Measurements from ENCODE around the gene PIM1. TPM values are rescaled to one million over a fixed set of nuclear protein-coding genes. Genes with fewer than 3 reads are reported as not detected.

PIM1 gene
- total and polyA plus RNA-seq, 9 of the 15 experiments (the other 6 are each of a cell fraction or from before 2014, with no cell fraction given): 19.0 to 789 (median 212) TPM

DNA sequence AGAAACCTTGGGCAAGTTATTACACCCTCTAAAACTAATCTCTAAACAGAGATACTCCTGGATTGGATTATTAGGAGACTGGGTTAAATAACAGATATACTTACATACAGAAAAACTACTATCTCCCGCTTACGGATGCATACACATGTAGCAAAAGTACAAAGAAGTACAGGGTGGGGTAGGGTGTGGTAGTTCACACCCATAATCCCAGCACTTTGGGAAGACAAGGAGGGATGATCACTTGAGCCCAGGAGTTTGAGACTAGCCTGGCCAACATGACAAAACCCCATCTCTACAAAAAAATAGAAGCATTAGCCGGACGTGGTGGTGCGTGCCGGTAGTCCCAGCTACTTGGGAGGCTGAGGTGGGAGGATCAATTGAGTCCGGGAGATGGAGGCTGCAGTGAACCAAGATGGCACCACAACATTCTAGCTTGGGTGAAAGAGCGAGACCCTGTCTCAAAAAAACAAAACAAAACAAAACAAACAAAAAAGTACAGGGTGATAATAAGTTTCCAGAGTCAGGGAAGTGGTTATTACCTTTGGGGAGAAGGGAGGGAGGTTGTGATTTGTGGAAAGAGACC is 8.1 kb downstream of the PIM1 start (continued):
- TF ChIP-seq ZEB2 (IDR thresholded peaks at IDR 0.05) (no peak), SREBF2 (CRISPR knock-in tag; IDR thresholded peaks at IDR 0.05) (no peak), EZH2 (IDR thresholded peaks at IDR 0.05; ENCODE audit: borderline replicate concordance, low read depth, low read length) (no peak), FOXK2 (conservative IDR thresholded peaks at IDR 0.05 in 1 of 2, IDR thresholded peaks at IDR 0.05 in 1 of 2; ENCODE audit: low read depth in 2 of 2) (0 out of 4 replicates have a peak, but pooled peaks of 1 of the 2 experiments have one; percentile 43), ZNF655 (CRISPR knock-in tag; IDR thresholded peaks at IDR 0.05) (no peak), BCOR (IDR thresholded peaks at IDR 0.05) (peak; percentile 74), HDAC8 (tag; IDR thresholded peaks at IDR 0.05) (no peak), TARDBP (IDR thresholded peaks at IDR 0.05) (no peak), HMG20B (CRISPR knock-in tag; IDR thresholded peaks at IDR 0.05) (0 out of 2 replicates have a peak, but pooled peaks have one; percentile 16), ZNF174 (CRISPR knock-in tag; IDR thresholded peaks at IDR 0.05) (no peak), ZNF778 (CRISPR knock-in tag; IDR thresholded peaks at IDR 0.05) (no peak), DPF2 (IDR thresholded peaks at IDR 0.05) (no peak), TFAM (CRISPR knock-in tag; conservative IDR thresholded peaks at IDR 0.05) (no peak), NFIC (IDR thresholded peaks at IDR 0.05) (no peak), LARP7 (IDR thresholded peaks at IDR 0.05) (no peak)
- TF ChIP-seq, protein P1, sequence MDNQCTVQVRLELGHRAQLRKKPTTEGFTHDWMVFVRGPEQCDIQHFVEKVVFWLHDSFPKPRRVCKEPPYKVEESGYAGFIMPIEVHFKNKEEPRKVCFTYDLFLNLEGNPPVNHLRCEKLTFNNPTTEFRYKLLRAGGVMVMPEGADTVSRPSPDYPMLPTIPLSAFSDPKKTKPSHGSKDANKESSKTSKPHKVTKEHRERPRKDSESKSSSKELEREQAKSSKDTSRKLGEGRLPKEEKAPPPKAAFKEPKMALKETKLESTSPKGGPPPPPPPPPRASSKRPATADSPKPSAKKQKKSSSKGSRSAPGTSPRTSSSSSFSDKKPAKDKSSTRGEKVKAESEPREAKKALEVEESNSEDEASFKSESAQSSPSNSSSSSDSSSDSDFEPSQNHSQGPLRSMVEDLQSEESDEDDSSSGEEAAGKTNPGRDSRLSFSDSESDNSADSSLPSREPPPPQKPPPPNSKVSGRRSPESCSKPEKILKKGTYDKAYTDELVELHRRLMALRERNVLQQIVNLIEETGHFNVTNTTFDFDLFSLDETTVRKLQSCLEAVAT (IDR thresholded peaks at IDR 0.05): no peak
- TF ChIP-seq, protein P2, sequence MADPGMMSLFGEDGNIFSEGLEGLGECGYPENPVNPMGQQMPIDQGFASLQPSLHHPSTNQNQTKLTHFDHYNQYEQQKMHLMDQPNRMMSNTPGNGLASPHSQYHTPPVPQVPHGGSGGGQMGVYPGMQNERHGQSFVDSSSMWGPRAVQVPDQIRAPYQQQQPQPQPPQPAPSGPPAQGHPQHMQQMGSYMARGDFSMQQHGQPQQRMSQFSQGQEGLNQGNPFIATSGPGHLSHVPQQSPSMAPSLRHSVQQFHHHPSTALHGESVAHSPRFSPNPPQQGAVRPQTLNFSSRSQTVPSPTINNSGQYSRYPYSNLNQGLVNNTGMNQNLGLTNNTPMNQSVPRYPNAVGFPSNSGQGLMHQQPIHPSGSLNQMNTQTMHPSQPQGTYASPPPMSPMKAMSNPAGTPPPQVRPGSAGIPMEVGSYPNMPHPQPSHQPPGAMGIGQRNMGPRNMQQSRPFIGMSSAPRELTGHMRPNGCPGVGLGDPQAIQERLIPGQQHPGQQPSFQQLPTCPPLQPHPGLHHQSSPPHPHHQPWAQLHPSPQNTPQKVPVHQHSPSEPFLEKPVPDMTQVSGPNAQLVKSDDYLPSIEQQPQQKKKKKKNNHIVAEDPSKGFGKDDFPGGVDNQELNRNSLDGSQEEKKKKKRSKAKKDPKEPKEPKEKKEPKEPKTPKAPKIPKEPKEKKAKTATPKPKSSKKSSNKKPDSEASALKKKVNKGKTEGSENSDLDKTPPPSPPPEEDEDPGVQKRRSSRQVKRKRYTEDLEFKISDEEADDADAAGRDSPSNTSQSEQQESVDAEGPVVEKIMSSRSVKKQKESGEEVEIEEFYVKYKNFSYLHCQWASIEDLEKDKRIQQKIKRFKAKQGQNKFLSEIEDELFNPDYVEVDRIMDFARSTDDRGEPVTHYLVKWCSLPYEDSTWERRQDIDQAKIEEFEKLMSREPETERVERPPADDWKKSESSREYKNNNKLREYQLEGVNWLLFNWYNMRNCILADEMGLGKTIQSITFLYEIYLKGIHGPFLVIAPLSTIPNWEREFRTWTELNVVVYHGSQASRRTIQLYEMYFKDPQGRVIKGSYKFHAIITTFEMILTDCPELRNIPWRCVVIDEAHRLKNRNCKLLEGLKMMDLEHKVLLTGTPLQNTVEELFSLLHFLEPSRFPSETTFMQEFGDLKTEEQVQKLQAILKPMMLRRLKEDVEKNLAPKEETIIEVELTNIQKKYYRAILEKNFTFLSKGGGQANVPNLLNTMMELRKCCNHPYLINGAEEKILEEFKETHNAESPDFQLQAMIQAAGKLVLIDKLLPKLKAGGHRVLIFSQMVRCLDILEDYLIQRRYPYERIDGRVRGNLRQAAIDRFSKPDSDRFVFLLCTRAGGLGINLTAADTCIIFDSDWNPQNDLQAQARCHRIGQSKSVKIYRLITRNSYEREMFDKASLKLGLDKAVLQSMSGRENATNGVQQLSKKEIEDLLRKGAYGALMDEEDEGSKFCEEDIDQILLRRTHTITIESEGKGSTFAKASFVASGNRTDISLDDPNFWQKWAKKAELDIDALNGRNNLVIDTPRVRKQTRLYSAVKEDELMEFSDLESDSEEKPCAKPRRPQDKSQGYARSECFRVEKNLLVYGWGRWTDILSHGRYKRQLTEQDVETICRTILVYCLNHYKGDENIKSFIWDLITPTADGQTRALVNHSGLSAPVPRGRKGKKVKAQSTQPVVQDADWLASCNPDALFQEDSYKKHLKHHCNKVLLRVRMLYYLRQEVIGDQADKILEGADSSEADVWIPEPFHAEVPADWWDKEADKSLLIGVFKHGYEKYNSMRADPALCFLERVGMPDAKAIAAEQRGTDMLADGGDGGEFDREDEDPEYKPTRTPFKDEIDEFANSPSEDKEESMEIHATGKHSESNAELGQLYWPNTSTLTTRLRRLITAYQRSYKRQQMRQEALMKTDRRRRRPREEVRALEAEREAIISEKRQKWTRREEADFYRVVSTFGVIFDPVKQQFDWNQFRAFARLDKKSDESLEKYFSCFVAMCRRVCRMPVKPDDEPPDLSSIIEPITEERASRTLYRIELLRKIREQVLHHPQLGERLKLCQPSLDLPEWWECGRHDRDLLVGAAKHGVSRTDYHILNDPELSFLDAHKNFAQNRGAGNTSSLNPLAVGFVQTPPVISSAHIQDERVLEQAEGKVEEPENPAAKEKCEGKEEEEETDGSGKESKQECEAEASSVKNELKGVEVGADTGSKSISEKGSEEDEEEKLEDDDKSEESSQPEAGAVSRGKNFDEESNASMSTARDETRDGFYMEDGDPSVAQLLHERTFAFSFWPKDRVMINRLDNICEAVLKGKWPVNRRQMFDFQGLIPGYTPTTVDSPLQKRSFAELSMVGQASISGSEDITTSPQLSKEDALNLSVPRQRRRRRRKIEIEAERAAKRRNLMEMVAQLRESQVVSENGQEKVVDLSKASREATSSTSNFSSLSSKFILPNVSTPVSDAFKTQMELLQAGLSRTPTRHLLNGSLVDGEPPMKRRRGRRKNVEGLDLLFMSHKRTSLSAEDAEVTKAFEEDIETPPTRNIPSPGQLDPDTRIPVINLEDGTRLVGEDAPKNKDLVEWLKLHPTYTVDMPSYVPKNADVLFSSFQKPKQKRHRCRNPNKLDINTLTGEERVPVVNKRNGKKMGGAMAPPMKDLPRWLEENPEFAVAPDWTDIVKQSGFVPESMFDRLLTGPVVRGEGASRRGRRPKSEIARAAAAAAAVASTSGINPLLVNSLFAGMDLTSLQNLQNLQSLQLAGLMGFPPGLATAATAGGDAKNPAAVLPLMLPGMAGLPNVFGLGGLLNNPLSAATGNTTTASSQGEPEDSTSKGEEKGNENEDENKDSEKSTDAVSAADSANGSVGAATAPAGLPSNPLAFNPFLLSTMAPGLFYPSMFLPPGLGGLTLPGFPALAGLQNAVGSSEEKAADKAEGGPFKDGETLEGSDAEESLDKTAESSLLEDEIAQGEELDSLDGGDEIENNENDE (IDR thresholded peaks at IDR 0.05; ENCODE audit: low read depth, low read length): no peak
